OCI-LY7 (cell line): ENCODE results near the gene DLGAP1. TPM values are rescaled to one million over a fixed set of nuclear protein-coding genes. Genes with fewer than 3 reads are reported as not detected.

Source experiments
- BruUV-seq: library from RNA; stranded (reverse); fragments of 400-500 nt; replicated peaks from 2 replicates; lab custom pipeline; 2021; lab: Mats Ljungman, UMichigan
- CTCF ChIA-PET: fragments of 300-600 bp; sonication (Branson Sonifier 250); formaldehyde crosslinking; loops from one replicate; lab custom pipeline; 2022; ENCODE audit warnings: antibody characterized with exemption; ENCODE audit not compliant: unreplicated experiment; lab: Charles Lee
- POLR2A ChIA-PET: fragments of 300-600 bp; sonication (Branson Sonifier 250); formaldehyde crosslinking; loops from one replicate; lab custom pipeline; 2022; ENCODE audit warnings: antibody characterized with exemption; lab: Charles Lee
- DNase-seq: peaks from one replicate; pipeline ENCODE4 v3.0.0-alpha.2; 2015; ENCODE audit warnings: low spot score
- H2AFZ ChIP-seq: fragments of 200-600 bp; sonication (generic), shearing (Covaris generic); 2 replicates; pipeline ENCODE4 v1.6.1; 2014; ENCODE audit warnings: mild to moderate bottlenecking, antibody characterized with exemption, low read length, moderate library complexity
- H3K27ac ChIP-seq: fragments of 200-600 bp; sonication (generic); 2 replicates; pipeline ENCODE4 v1.5.1; 2014; ENCODE audit warnings: mixed run types, low read depth, mild to moderate bottlenecking, moderate library complexity, low read length, inconsistent platforms; ENCODE audit not compliant: poor library complexity, severe bottlenecking
- H3K36me3 ChIP-seq: fragments of 200-600 bp; sonication (generic); 2 replicates; pipeline ENCODE4 v1.6.1; 2014; ENCODE audit warnings: mild to moderate bottlenecking, antibody characterized with exemption, low read length, moderate library complexity, mixed read lengths; ENCODE audit not compliant: insufficient read depth
- H3K4me1 ChIP-seq: fragments of 200-600 bp; sonication (generic); 2 replicates; pipeline ENCODE4 v1.5.1; 2014; ENCODE audit warnings: mild to moderate bottlenecking, low read length; ENCODE audit not compliant: insufficient read depth, poor library complexity, severe bottlenecking
- H3K4me2 ChIP-seq: fragments of 200-600 bp; sonication (generic); 2 replicates; pipeline ENCODE4 v1.6.1; 2014; ENCODE audit warnings: mild to moderate bottlenecking, low read length
- H3K4me3 ChIP-seq: fragments of 200-600 bp; sonication (generic); 2 replicates; pipeline ENCODE4 v1.5.1; 2014; ENCODE audit warnings: mild to moderate bottlenecking, low read depth, low read length; ENCODE audit not compliant: poor library complexity, severe bottlenecking
- H3K79me2 ChIP-seq: fragments of 200-600 bp; sonication (generic); 2 replicates; pipeline ENCODE4 v1.6.1; 2016; ENCODE audit warnings: low read depth, mild to moderate bottlenecking, low read length, moderate library complexity, mixed read lengths; ENCODE audit not compliant: insufficient read depth
- H3K9me2 ChIP-seq: fragments of 200-600 bp; sonication (generic); 2 replicates; pipeline ENCODE4 v1.6.1; 2016; ENCODE audit warnings: mild to moderate bottlenecking, low read length, mixed read lengths; ENCODE audit not compliant: insufficient read depth
- H3K9me3 ChIP-seq: fragments of 200-600 bp; sonication (generic); 2 replicates; pipeline ENCODE4 v1.6.1; 2014; ENCODE audit warnings: mild to moderate bottlenecking, mixed run types, low read length, mixed read lengths
- H4K20me1 ChIP-seq: fragments of 200-600 bp; sonication (generic); 2 replicates; pipeline ENCODE4 v1.6.1; 2014; ENCODE audit warnings: mild to moderate bottlenecking, antibody characterized with exemption, low read length, moderate library complexity, mixed read lengths; ENCODE audit not compliant: insufficient read depth
- EZH2phosphoT487 ChIP-seq: fragments of 200-600 bp; sonication (generic); IDR thresholded peaks from 2 replicates; pipeline ENCODE4 v1.6.1; 2018; ENCODE audit warnings: low read depth, borderline replicate concordance, mild to moderate bottlenecking, mixed run types, antibody characterized with exemption, low read length, moderate library complexity, mixed read lengths
- intact Hi-C: fragments of 100-400 bp; cut with micrococcal nuclease; formaldehyde crosslinking; loops from one replicate; pipeline ENCODE4 v1.10.0; 2022; ENCODE audit not compliant: unreplicated experiment
- total RNA-seq, 2 experiments: library from RNA; depleted of rRNA in 1 of 2; stranded (reverse); fragments of >200 nt in 1 of 2; shearing (Covaris generic) in 1 of 2; gene quantifications; 2 replicates each; pipeline ENCODE4 v1.2.3, GENCODE V29; 2014 to 2022
- TF ChIP-seq, protein P1 (sequence below): fragments of 200-600 bp; sonication (generic); conservative IDR thresholded peaks from 2 replicates; pipeline ENCODE4 v1.5.1; 2014; ENCODE audit warnings: mild to moderate bottlenecking, antibody characterized with exemption, low read length, moderate library complexity, mixed read lengths

DLGAP1 gene
- total RNA-seq, 2 experiments from 2014 or later: 0.22 TPM; not detected in 1

DNA sequence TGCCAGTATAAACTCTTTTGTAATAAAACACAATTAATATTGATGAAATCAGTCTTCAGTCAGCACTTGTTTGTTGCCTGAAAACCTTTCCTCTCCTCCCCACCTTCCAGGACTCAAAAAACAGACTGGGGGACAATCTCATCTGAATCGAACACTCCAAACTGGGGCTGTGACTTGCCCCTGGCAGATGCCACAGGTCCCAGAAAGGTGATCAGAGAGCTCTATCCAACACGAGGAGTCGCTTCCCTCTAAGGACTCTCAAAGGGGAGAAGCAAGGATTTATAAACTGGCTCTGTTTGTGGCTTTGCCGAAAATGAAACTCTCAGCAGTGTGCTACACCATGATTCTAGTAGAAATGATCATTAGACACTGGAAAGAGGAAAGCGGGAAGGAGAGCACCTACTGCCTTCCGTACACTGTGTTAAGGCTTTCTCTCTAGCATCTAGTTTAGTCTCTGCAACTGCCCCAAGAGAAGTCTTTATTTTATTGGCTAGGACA lies 805.9 kb downstream of the DLGAP1 start:
- H3K4me1 ChIP-seq: peaks cover 58% of the 10 kb centered on the region
- no peak for DNase-seq
- H4K20me1 ChIP-seq: no peaks in the 10 kb centered on the region
- TF ChIP-seq, protein P1, sequence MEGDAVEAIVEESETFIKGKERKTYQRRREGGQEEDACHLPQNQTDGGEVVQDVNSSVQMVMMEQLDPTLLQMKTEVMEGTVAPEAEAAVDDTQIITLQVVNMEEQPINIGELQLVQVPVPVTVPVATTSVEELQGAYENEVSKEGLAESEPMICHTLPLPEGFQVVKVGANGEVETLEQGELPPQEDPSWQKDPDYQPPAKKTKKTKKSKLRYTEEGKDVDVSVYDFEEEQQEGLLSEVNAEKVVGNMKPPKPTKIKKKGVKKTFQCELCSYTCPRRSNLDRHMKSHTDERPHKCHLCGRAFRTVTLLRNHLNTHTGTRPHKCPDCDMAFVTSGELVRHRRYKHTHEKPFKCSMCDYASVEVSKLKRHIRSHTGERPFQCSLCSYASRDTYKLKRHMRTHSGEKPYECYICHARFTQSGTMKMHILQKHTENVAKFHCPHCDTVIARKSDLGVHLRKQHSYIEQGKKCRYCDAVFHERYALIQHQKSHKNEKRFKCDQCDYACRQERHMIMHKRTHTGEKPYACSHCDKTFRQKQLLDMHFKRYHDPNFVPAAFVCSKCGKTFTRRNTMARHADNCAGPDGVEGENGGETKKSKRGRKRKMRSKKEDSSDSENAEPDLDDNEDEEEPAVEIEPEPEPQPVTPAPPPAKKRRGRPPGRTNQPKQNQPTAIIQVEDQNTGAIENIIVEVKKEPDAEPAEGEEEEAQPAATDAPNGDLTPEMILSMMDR: no peak
- TF ChIP-seq EZH2phosphoT487: no peak
- no peak overlapping the region for H3K27ac ChIP-seq
- no peaks in the 10 kb centered on the region for H3K9me2 ChIP-seq
- CTCF ChIA-PET: interaction anchor here (1.1 kb wide), 1 partner anchor 17 kb away, joined by 3 read pairs; no protein-coding TSS in a partner anchor
- no peaks in the 10 kb centered on the region for H3K36me3 ChIP-seq
- POLR2A ChIA-PET: interaction anchor here (1.1 to 1.8 kb wide), 2 partner anchors 10 to 22 kb away, joined by 3 to 8 read pairs; no protein-coding TSS in a partner anchor
- H3K4me2 ChIP-seq: peak overlapping the region; percentile 47
- BruUV-seq: no TSS peak
- no peak overlapping the region for H3K4me3 ChIP-seq
- no peaks in the 10 kb centered on the region for H3K79me2 ChIP-seq
- peak overlapping the region; percentile 68 for H2AFZ ChIP-seq
- no peaks in the 10 kb centered on the region for H3K9me3 ChIP-seq
- intact Hi-C loops: no loop called here

DNA sequence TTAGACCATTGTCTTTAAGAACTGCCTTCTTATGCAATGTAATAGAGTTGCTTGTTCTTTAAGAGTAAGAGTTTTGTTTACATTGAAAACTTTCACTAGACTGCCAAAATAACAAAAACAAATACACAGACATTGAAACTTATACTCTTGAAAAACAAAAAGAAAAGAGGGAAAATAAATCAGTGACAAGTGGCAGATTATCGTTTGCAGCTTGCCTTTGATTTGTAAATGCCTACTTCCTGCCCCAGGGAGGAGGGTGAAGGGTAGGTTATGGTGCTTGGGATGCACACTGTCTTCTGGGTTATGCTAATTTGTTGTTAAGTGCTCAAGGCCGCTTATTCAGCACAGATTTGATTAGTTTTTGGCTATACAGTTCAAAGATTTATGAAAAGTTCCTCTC lies 806.5 kb downstream of the DLGAP1 start:
- intact Hi-C loops: no loop called here
- Histone ChIP-seq H3K36me3 (no peaks in the 10 kb centered on the region), H2AFZ (peak overlapping the region; percentile 68), H3K4me2 (peak overlapping the region; percentile 47), H3K4me3 (no peak overlapping the region), H4K20me1 (no peaks in the 10 kb centered on the region), H3K27ac (no peak overlapping the region), H3K4me1 (peaks cover 53% of the 10 kb centered on the region), H3K9me3 (no peaks in the 10 kb centered on the region), H3K9me2 (no peaks in the 10 kb centered on the region), H3K79me2 (no peaks in the 10 kb centered on the region)
- TF ChIP-seq EZH2phosphoT487: no peak
- TF ChIP-seq, protein P1: no peak
- ChIA-PET CTCF (interaction anchor here (1.1 kb wide), 1 partner anchor 17 kb away, joined by 3 read pairs; no protein-coding TSS in a partner anchor), POLR2A (interaction anchor here (0.7 to 1.1 kb wide), 2 partner anchors 22 to 372 kb away, joined by 3 read pairs; no protein-coding TSS in a partner anchor)
- DNase-seq: no peak
- no TSS peak for BruUV-seq

DNA sequence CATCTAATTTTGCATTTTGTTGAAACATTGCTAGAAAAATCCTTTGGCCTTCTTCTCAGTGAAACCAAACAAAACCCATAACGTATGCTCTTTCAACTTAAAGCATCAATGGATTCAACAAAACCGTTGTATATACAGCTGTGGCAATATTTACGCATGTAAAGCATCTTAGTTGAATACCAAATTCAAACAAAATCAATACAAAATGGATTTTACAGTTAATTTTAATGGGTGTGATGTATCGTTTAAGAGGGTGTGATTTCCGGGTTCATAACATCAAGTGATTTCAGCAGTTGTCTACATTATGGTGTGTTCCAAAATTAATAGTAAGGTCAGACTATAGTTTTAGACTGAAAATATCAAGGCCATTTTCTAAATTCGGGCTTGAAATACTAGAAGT lies 806.9 kb downstream of the DLGAP1 start:
- H2AFZ ChIP-seq: peak overlapping the region; percentile 68

More for the DNA sequence above, 806.9 kb downstream of the DLGAP1 start:
- Histone ChIP-seq H3K4me1 (peaks cover 53% of the 10 kb centered on the region), H3K9me3 (no peaks in the 10 kb centered on the region), H3K79me2 (no peaks in the 10 kb centered on the region), H4K20me1 (no peaks in the 10 kb centered on the region), H3K4me3 (no peak overlapping the region), H3K4me2 (peak overlapping the region; percentile 47), H3K36me3 (no peaks in the 10 kb centered on the region), H3K9me2 (no peaks in the 10 kb centered on the region), H3K27ac (no peak overlapping the region)
- BruUV-seq: no TSS peak
- TF ChIP-seq, protein P1: no peak
- TF ChIP-seq EZH2phosphoT487: no peak
- CTCF ChIA-PET: interaction anchor here (0.6 kb wide), 1 partner anchor 1077 kb away, joined by 3 read pairs; the partner anchor contains the start of genes METTL4 and NDC80
- no peak for DNase-seq
- intact Hi-C loops: no loop called here
- POLR2A ChIA-PET: interaction anchor here (0.7 to 1.3 kb wide), 2 partner anchors 14 to 372 kb away, joined by 3 to 4 read pairs; no protein-coding TSS in a partner anchor
